HepG2 (cell line): ENCODE measurements around the gene SC5D. TPM values are rescaled to one million over a fixed set of nuclear protein-coding genes. Genes with fewer than 3 reads are reported as not detected.

ENCODE experiments used
- CEBPB ChIP-seq: IDR thresholded peaks from 2 replicates; pipeline ENCODE4 v1.6.1; 2011; ENCODE audit warnings: low read depth, low read length, improper control_type of control experiment, borderline replicate concordance
- CEBPG ChIP-seq: IDR thresholded peaks from 2 replicates; pipeline ENCODE4 v1.6.1; 2016
- ELF3 ChIP-seq: IDR thresholded peaks from 2 replicates; pipeline ENCODE4 v1.6.1; 2016; ENCODE audit warnings: missing genetic modification reagents, missing compliant biosample characterization
- EP300 ChIP-seq, 3 experiments: sonication (generic) in 1 of 3; formaldehyde crosslinking in 1 of 3; IDR thresholded peaks; 2 replicates each; pipeline versions ENCODE4 v1.5.1 to v1.6.1; 2011 to 2020; ENCODE audit warnings: low read depth in 2 of 3, low read length in 2 of 3, borderline replicate concordance in 1 of 3, improper control_type of control experiment in 1 of 3, mild to moderate bottlenecking in 1 of 3, missing genetic modification reagents in 1 of 3, moderate library complexity in 1 of 3
- FOXA3 ChIP-seq: IDR thresholded peaks from 2 replicates; pipeline ENCODE4 v1.6.1; 2016; ENCODE audit warnings: missing genetic modification reagents, missing compliant biosample characterization
- GFI1 ChIP-seq: sonication (generic); formaldehyde crosslinking; IDR thresholded peaks from 2 replicates; pipeline ENCODE4 v1.5.0; 2020; ENCODE audit warnings: missing genetic modification reagents, mild to moderate bottlenecking, borderline replicate concordance
- HMGA1 ChIP-seq: sonication (generic); formaldehyde crosslinking; conservative IDR thresholded peaks from 2 replicates; pipeline ENCODE4 v1.4.0; 2020; ENCODE audit warnings: missing genetic modification reagents
- HNRNPH1 ChIP-seq: fragments of 200-400 bp; formaldehyde crosslinking; optimal IDR thresholded peaks from 2 replicates; pipeline ENCODE3; 2017; ENCODE audit warnings: mild to moderate bottlenecking, low read depth, low read length
- NCOR1 ChIP-seq: fragments of 200-600 bp; sonication (generic); IDR thresholded peaks from 2 replicates; pipeline ENCODE4 v1.7.0; 2017; ENCODE audit warnings: antibody characterized with exemption, low read length, borderline replicate concordance
- NR2C2 ChIP-seq: sonication (generic); formaldehyde crosslinking; IDR thresholded peaks from 2 replicates; pipeline ENCODE4 v1.4.0; 2020; ENCODE audit warnings: missing genetic modification reagents, mild to moderate bottlenecking, moderate library complexity, borderline replicate concordance
- SIX4 ChIP-seq: sonication (generic); formaldehyde crosslinking; IDR thresholded peaks from 2 replicates; pipeline ENCODE4 v1.4.0; 2020; ENCODE audit warnings: missing genetic modification reagents
- TARDBP ChIP-seq: sonication (generic); formaldehyde crosslinking; IDR thresholded peaks from 2 replicates; pipeline ENCODE4 v1.8.0; 2022; ENCODE audit warnings: mild to moderate bottlenecking, missing genetic modification reagents
- TFDP1 ChIP-seq: IDR thresholded peaks from 2 replicates; pipeline ENCODE4 v1.6.1; 2016; ENCODE audit warnings: missing compliant biosample characterization, missing genetic modification reagents, borderline replicate concordance
- ZBTB26 ChIP-seq: IDR thresholded peaks from 2 replicates; pipeline ENCODE4 v1.6.1; 2016; ENCODE audit warnings: missing compliant biosample characterization, missing genetic modification reagents, borderline replicate concordance
- ZC3H13 ChIP-seq: sonication (generic); formaldehyde crosslinking; IDR thresholded peaks from 2 replicates; pipeline ENCODE4 v1.8.1; 2023; ENCODE audit warnings: mild to moderate bottlenecking, missing genetic modification reagents, moderate library complexity
- ZNF20 ChIP-seq: sonication (generic); formaldehyde crosslinking; IDR thresholded peaks from 2 replicates; pipeline ENCODE4 v1.4.0; 2020; ENCODE audit warnings: mild to moderate bottlenecking, moderate library complexity, missing genetic modification reagents
- ZNF704 ChIP-seq: sonication (generic); formaldehyde crosslinking; IDR thresholded peaks from 2 replicates; pipeline ENCODE4 v1.8.1; 2023; ENCODE audit warnings: mild to moderate bottlenecking, inconsistent platforms, moderate library complexity, missing genetic modification reagents, borderline replicate concordance
- ZNF768 ChIP-seq: sonication (generic); formaldehyde crosslinking; IDR thresholded peaks from 2 replicates; pipeline ENCODE4 v1.4.0; 2020; ENCODE audit warnings: missing genetic modification reagents
- ZSCAN29 ChIP-seq: sonication (generic); formaldehyde crosslinking; conservative IDR thresholded peaks from 2 replicates; pipeline ENCODE4 v1.4.0; 2020; ENCODE audit warnings: mild to moderate bottlenecking, missing genetic modification reagents
- polyA plus RNA-seq, 8 experiments: library from polyadenylated mRNA; depleted of rRNA in 3 of 8; stranded (reverse) in 7 of 8; unstranded in 1 of 8; fragments of >200 nt; fragmentation: Illumina TruSeq in 4 of 8; extraction: Trizol in 4 of 8; gene quantifications; 2 replicates each; pipeline versions ENCODE4 v1.2.1 to v1.2.3, GENCODE V29; 2011 to 2016; ENCODE audit warnings: low read depth in 4 of 8, missing spikeins in 1 of 8, mixed read lengths in 1 of 8; ENCODE audit not compliant: insufficient read depth in 1 of 8
- total RNA-seq, 5 experiments: library from RNA; depleted of rRNA; stranded (reverse); fragments of >200 nt; fragmentation: Illumina TruSeq; extraction: Trizol; gene quantifications; 2 replicates each; pipeline ENCODE4 v1.2.3, GENCODE V29; 2016; ENCODE audit warnings: low read depth in 1 of 5

Gene SC5D
- total and polyA plus RNA-seq, 2 of the 13 experiments (the other 11 are each of a cell fraction or from before 2014, with no cell fraction given), result 84.4 to 155 TPM

- no peak for TF ChIP-seq TARDBP (CRISPR knock-in tag)
- TF ChIP-seq CEBPB, result peak; percentile 70; the same call in 1 of the 2 replicates
- no peak for TF ChIP-seq SIX4 (CRISPR knock-in tag)
- no peak for TF ChIP-seq ZC3H13
- no peak for TF ChIP-seq HNRNPH1
- 0 out of 4 replicates have a peak, but pooled peaks of 1 of the 2 experiments have one; percentile 22 for TF ChIP-seq EP300 (IDR thresholded peaks at IDR 0.05; ENCODE audit: low read depth in 2 of 2, low read length in 2 of 2)
- no peak for TF ChIP-seq EP300 (CRISPR knock-in tag; IDR thresholded peaks at IDR 0.05; ENCODE audit: borderline replicate concordance)
- TF ChIP-seq CEBPG, result peak; percentile 57; the same call in 1 of the 2 replicates
- TF ChIP-seq NCOR1, result peak; percentile 56; the same call in 1 of the 2 replicates
- TF ChIP-seq TFDP1 (CRISPR knock-in tag), result no peak
- TF ChIP-seq ZNF704, result no peak
- no peak for TF ChIP-seq HMGA1 (CRISPR knock-in tag)
- no peak for TF ChIP-seq ZNF768 (CRISPR knock-in tag)
- no peak for TF ChIP-seq NR2C2
- TF ChIP-seq FOXA3 (CRISPR knock-in tag), result 0 out of 2 replicates have a peak, but pooled peaks have one; percentile 14
- no peak for TF ChIP-seq ZBTB26 (CRISPR knock-in tag)
- no peak for TF ChIP-seq GFI1 (CRISPR knock-in tag)
- no peak for TF ChIP-seq ZSCAN29 (CRISPR knock-in tag)
- TF ChIP-seq ELF3 (CRISPR knock-in tag), result no peak
- TF ChIP-seq ZNF20 (CRISPR knock-in tag), result no peak
Measured at GRCh38 chr11:121329781-121330395, 37.3 kb downstream of the SC5D start (continued).
